HepG2 (cell line): ENCODE results near the gene MTHFD1. TPM values are rescaled to one million over a fixed set of nuclear protein-coding genes. Genes with fewer than 3 reads are reported as not detected.

Experiments
- ATAC-seq: fragments of 200-7000 bp; cut with Tn5 transposase; 3 replicates; pipeline ENCODE4 v1.9.1; 2020; ENCODE audit warnings: mild to moderate bottlenecking, moderate library complexity
- BruUV-seq: library from RNA; stranded (reverse); fragments of 400-500 nt; replicated peaks from 2 replicates; lab custom pipeline; 2021; lab: Mats Ljungman, UMichigan
- CTCF ChIA-PET: fragments of 300-600 bp; formaldehyde crosslinking; extraction: SDS; loops from one replicate; lab custom pipeline; 2021; ENCODE audit warnings: low total read pairs, inconsistent platforms, low intra/inter-chr PET ratio; lab: Yijun Ruan, JAX
- POLR2A ChIA-PET: fragments of 350-600 bp; sonication (Branson Sonifier 250); formaldehyde crosslinking; loops from one replicate; lab custom pipeline; 2020; ENCODE audit warnings: antibody characterized with exemption, inconsistent platforms; lab: Yijun Ruan, JAX
- DNase-seq: peaks from one replicate; pipeline ENCODE4 v3.0.0-alpha.2; 2015; ENCODE audit warnings: low spot score
- FAIRE-seq: peaks from 3 replicates; lab custom pipeline; 2011; peaks lifted over from hg19 to GRCh38; lab: Jason Lieb, UNC
- H2AFZ ChIP-seq: one replicate; pipeline ENCODE4 v1.6.1; 2011; ENCODE audit warnings: low read length, inconsistent platforms
- H3K27ac ChIP-seq: fragments of 300-600 bp; 3 replicates; pipeline ENCODE4 v1.8.0; 2011; ENCODE audit warnings: mixed run types, mild to moderate bottlenecking, mixed read lengths, low read length, inconsistent platforms; ENCODE audit not compliant: insufficient read depth; ENCODE audit errors: extremely low read length
- H3K27me3 ChIP-seq, 2 experiments: fragments of 200-600 bp in 1 of 2; 2 replicates in 1 of 2; 3 replicates in 1 of 2; pipeline versions ENCODE4 v1.6.0 to v1.8.0; 2011; ENCODE audit warnings: low read length in 2 of 2, mild to moderate bottlenecking in 2 of 2, moderate library complexity in 2 of 2, inconsistent platforms in 1 of 2; ENCODE audit not compliant: insufficient read depth in 2 of 2, control insufficient read depth in 1 of 2
- H3K36me3 ChIP-seq, 2 experiments: fragments of 200-600 bp in 1 of 2; replicated peaks in 1 of 2; 2 replicates in 1 of 2; 3 replicates in 1 of 2; pipeline versions ENCODE4 v1.5.1 to v1.8.0; 2011; ENCODE audit warnings: low read length in 2 of 2, inconsistent platforms in 1 of 2; ENCODE audit not compliant: insufficient read depth in 2 of 2, control insufficient read depth in 1 of 2
- H3K4me1 ChIP-seq: 2 replicates; pipeline ENCODE4 v1.5.1; 2012; ENCODE audit warnings: low read length, inconsistent platforms; ENCODE audit not compliant: insufficient read depth
- H3K4me2 ChIP-seq: 2 replicates; pipeline ENCODE4 v1.6.0; 2011; ENCODE audit warnings: low read depth, low read length, inconsistent platforms
- H3K4me3 ChIP-seq, 3 experiments: fragments of 200-600 bp in 1 of 3; sonication (generic), shearing (Covaris generic) in 1 of 3; replicated peaks in 1 of 3; 2 replicates each; pipeline ENCODE4 v1.5.1; 2011 to 2016; ENCODE audit warnings: low read length in 3 of 3, inconsistent platforms in 2 of 3, low read depth in 2 of 3, mild to moderate bottlenecking in 2 of 3, control low read depth in 1 of 3, mixed read lengths in 1 of 3; ENCODE audit not compliant: insufficient read depth in 1 of 3
- H3K79me2 ChIP-seq: one replicate; pipeline ENCODE4 v1.6.1; 2011; ENCODE audit warnings: low read length, inconsistent platforms; ENCODE audit not compliant: insufficient read depth
- H3K9ac ChIP-seq: 2 replicates; pipeline ENCODE4 v1.6.0; 2011; ENCODE audit warnings: mild to moderate bottlenecking, low read depth, low read length, inconsistent platforms; ENCODE audit not compliant: insufficient read depth
- H3K9me3 ChIP-seq: 2 replicates; pipeline ENCODE4 v1.5.1; 2012; ENCODE audit warnings: mild to moderate bottlenecking, low read length
- H4K20me1 ChIP-seq: 2 replicates; pipeline ENCODE4 v1.6.0; 2011; ENCODE audit warnings: inconsistent platforms, mild to moderate bottlenecking, low read length, moderate library complexity; ENCODE audit not compliant: insufficient read depth
- CEBPB ChIP-seq: IDR thresholded peaks from 2 replicates; pipeline ENCODE4 v1.6.1; 2011; ENCODE audit warnings: low read depth, low read length, improper control_type of control experiment, borderline replicate concordance
- CEBPG ChIP-seq: IDR thresholded peaks from 2 replicates; pipeline ENCODE4 v1.6.1; 2016
- DMAP1 ChIP-seq: IDR thresholded peaks from 2 replicates; pipeline ENCODE4 v1.6.1; 2016
- HDAC1 ChIP-seq: sonication (generic); formaldehyde crosslinking; IDR thresholded peaks from 2 replicates; pipeline ENCODE4 v1.5.1; 2020; ENCODE audit warnings: mild to moderate bottlenecking, missing genetic modification reagents
- HOMEZ ChIP-seq: IDR thresholded peaks from 2 replicates; pipeline ENCODE4 v1.6.1; 2016; ENCODE audit warnings: low read depth
- HOXD1 ChIP-seq: sonication (generic); formaldehyde crosslinking; IDR thresholded peaks from 2 replicates; pipeline ENCODE4 v1.5.0; 2020; ENCODE audit warnings: missing genetic modification reagents
- MYNN ChIP-seq: sonication (generic); formaldehyde crosslinking; IDR thresholded peaks from 2 replicates; pipeline ENCODE4 v1.4.0; 2020; ENCODE audit warnings: mild to moderate bottlenecking, low read depth, missing genetic modification reagents
- ZBTB1 ChIP-seq: sonication (generic); formaldehyde crosslinking; IDR thresholded peaks from 2 replicates; pipeline ENCODE4 v1.4.0; 2020; ENCODE audit warnings: missing genetic modification reagents, borderline replicate concordance
- ZNF3 ChIP-seq: IDR thresholded peaks from 2 replicates; pipeline ENCODE4 v1.7.0; 2017; ENCODE audit warnings: inconsistent platforms
- ZNF776 ChIP-seq: sonication (generic); formaldehyde crosslinking; IDR thresholded peaks from 2 replicates; pipeline ENCODE4 v1.4.0; 2020; ENCODE audit warnings: mild to moderate bottlenecking, missing genetic modification reagents
- WGBS: methylation state at CpG from one replicate; pipeline ENCODE4 v1.1.6; 2017; ENCODE audit warnings: low lambda C conversion rate; 5-methylcytosine and 5-hydroxymethylcytosine counted together
- in situ Hi-C: cut with HindIII; loops from 2 replicates; pipeline ENCODE4 v1.10.0; 2017; ENCODE audit warnings: low pct_unique_long_range_greater_than_20kb; ENCODE audit not compliant: extremely low pct_ligation_motif_present
- intact Hi-C: fragments of 100-400 bp; cut with micrococcal nuclease; formaldehyde crosslinking; loops from one replicate; pipeline ENCODE4 v1.10.0; 2022; ENCODE audit not compliant: unreplicated experiment
- polyA plus RNA-seq, 8 experiments: library from polyadenylated mRNA; depleted of rRNA in 3 of 8; stranded (reverse) in 7 of 8; unstranded in 1 of 8; fragments of >200 nt; fragmentation: Illumina TruSeq in 4 of 8; extraction: Trizol in 4 of 8; gene quantifications; 2 replicates each; pipeline versions ENCODE4 v1.2.1 to v1.2.3, GENCODE V29; 2011 to 2016; ENCODE audit warnings: low read depth in 4 of 8, missing spikeins in 1 of 8, mixed read lengths in 1 of 8; ENCODE audit not compliant: insufficient read depth in 1 of 8
- total RNA-seq, 5 experiments: library from RNA; depleted of rRNA; stranded (reverse); fragments of >200 nt; fragmentation: Illumina TruSeq; extraction: Trizol; gene quantifications; 2 replicates each; pipeline ENCODE4 v1.2.3, GENCODE V29; 2016; ENCODE audit warnings: low read depth in 1 of 5
- TF ChIP-seq, protein P1 (sequence below), 2 experiments: fragments of 450-650 bp in 1 of 2; sonication (generic) in 1 of 2; formaldehyde crosslinking in 1 of 2; IDR thresholded peaks; 2 replicates each; pipeline versions ENCODE4 v1.6.1 to v1.8.0; 2016 to 2022; ENCODE audit warnings: antibody characterized with exemption in 1 of 2, mild to moderate bottlenecking in 1 of 2, missing genetic modification reagents in 1 of 2

The MTHFD1 gene
- total and polyA plus RNA-seq, 2 of the 13 experiments (the other 11 are each of a cell fraction or from before 2014, with no cell fraction given): 31.0 to 106 TPM

- TF ChIP-seq, protein P1, sequence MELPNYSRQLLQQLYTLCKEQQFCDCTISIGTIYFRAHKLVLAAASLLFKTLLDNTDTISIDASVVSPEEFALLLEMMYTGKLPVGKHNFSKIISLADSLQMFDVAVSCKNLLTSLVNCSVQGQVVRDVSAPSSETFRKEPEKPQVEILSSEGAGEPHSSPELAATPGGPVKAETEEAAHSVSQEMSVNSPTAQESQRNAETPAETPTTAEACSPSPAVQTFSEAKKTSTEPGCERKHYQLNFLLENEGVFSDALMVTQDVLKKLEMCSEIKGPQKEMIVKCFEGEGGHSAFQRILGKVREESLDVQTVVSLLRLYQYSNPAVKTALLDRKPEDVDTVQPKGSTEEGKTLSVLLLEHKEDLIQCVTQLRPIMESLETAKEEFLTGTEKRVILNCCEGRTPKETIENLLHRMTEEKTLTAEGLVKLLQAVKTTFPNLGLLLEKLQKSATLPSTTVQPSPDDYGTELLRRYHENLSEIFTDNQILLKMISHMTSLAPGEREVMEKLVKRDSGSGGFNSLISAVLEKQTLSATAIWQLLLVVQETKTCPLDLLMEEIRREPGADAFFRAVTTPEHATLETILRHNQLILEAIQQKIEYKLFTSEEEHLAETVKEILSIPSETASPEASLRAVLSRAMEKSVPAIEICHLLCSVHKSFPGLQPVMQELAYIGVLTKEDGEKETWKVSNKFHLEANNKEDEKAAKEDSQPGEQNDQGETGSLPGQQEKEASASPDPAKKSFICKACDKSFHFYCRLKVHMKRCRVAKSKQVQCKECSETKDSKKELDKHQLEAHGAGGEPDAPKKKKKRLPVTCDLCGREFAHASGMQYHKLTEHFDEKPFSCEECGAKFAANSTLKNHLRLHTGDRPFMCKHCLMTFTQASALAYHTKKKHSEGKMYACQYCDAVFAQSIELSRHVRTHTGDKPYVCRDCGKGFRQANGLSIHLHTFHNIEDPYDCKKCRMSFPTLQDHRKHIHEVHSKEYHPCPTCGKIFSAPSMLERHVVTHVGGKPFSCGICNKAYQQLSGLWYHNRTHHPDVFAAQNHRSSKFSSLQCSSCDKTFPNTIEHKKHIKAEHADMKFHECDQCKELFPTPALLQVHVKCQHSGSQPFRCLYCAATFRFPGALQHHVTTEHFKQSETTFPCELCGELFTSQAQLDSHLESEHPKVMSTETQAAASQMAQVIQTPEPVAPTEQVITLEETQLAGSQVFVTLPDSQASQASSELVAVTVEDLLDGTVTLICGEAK (IDR thresholded peaks at IDR 0.05): no peak
- TF ChIP-seq, protein P1 (CRISPR knock-in tag; IDR thresholded peaks at IDR 0.05): no peak
Observed at GRCh38 chr14:64439141-64439540, 51.0 kb downstream of the MTHFD1 start (continued).

DNA sequence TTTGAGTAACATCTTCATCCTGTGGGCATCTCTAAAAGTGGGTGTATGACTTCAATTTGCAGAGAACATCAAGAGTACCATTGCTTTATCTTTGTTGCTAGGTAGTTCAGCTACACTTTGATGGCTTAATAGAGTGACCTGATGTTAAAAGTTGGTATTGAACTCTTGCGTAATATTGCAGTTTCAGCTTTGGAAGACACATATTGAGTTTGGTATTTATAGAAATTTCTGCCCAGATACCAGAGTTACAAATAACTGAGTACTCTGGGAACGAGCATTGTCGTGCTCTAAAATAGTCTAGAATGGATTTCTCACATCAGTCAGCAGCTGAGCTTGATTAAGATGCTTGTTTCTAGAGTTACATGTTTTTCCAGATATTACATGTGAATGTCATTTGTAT is 52.3 kb downstream of the MTHFD1 start:
- H3K9me3 ChIP-seq: no peaks in the 10 kb centered on the region
- ChIA-PET POLR2A (no interaction called here), CTCF (no interaction called here)
- 100% methylated on average over 3 of the region's 3 CpGs for WGBS
- no peak overlapping the region for H3K4me2 ChIP-seq
- in situ Hi-C loops (no loop called here), intact Hi-C loops (no loop called here)
- BruUV-seq: TSS peak; percentile 37
- H3K27ac ChIP-seq: no peak overlapping the region
- no peak for DNase-seq
- H3K9ac ChIP-seq: no peak overlapping the region
- no peak overlapping the region for H3K4me3 ChIP-seq
- H3K4me1 ChIP-seq: no peaks in the 10 kb centered on the region
- no peak overlapping the region for H2AFZ ChIP-seq
- ATAC-seq: no peak
- no peak for TF ChIP-seq ZNF3
- TF ChIP-seq CEBPB: peak; percentile 90
- TF ChIP-seq ZNF776: no peak
- TF ChIP-seq CEBPG: 0 out of 2 replicates have a peak, but pooled peaks have one; percentile 22
- no peak for TF ChIP-seq ZBTB1
- no peak for TF ChIP-seq DMAP1 (CRISPR knock-in tag)
- TF ChIP-seq HOXD1 (CRISPR knock-in tag): no peak
- no peak for TF ChIP-seq HOMEZ (CRISPR knock-in tag)
- no peak for TF ChIP-seq HDAC1 (CRISPR knock-in tag)
- TF ChIP-seq MYNN (CRISPR knock-in tag): no peak
- no peaks in the 10 kb centered on the region for H4K20me1 ChIP-seq
- H3K36me3 ChIP-seq: peaks cover 34 to 88% of the 10 kb centered on the region in 2 experiments
- H3K27me3 ChIP-seq: no peaks in the 10 kb centered on the region
- no peak for FAIRE-seq
- no peaks in the 10 kb centered on the region for H3K79me2 ChIP-seq
